HFF-Myc (cell line): Measurements from ENCODE around the gene CCDC192.
A peak's percentile ranks its signal among the peaks of the same experiment; 100 is the strongest.
"Not testable (repeated sequence)": the region's sequence is repeated elsewhere in the genome, so short reads cannot be mapped to it uniquely, and the experiment has no call there.

Experiments
- DNase-seq: peaks from one replicate; pipeline ENCODE4 v3.0.0-alpha.2; 2011; ENCODE audit warnings: low read depth; ENCODE audit errors: extremely low read depth
- H3K4me3 ChIP-seq: replicated peaks from 2 replicates; pipeline ENCODE4 v1.5.1; 2011; ENCODE audit warnings: low read depth, mild to moderate bottlenecking, control low read depth, low read length
- TF ChIP-seq, protein P1 (sequence below): IDR thresholded peaks from 2 replicates; pipeline ENCODE4 v1.5.1; 2012; ENCODE audit warnings: mild to moderate bottlenecking, low read depth, low read length, control low read depth; ENCODE audit errors: missing control alignments

The CCDC192 gene

DNA sequence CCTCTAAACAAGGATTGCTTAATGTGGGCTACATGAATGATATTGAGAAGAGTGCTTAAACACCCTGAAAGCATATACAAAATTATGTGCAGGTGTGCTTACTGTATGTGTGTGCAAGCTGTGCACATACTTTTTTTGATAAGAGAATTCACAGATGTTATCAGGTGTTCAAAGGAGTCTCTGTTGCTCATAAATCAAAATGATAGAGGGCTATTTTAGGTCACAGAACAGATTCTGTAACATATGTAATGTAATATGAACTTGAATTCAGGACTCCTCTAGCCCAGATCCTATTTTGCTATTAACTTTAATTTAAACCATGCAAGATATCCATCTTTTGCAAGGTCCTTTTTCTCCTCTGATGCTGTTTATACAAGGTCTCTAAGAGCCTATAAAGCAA is 38.2 kb downstream of the CCDC192 start:
- TF ChIP-seq, protein P1, sequence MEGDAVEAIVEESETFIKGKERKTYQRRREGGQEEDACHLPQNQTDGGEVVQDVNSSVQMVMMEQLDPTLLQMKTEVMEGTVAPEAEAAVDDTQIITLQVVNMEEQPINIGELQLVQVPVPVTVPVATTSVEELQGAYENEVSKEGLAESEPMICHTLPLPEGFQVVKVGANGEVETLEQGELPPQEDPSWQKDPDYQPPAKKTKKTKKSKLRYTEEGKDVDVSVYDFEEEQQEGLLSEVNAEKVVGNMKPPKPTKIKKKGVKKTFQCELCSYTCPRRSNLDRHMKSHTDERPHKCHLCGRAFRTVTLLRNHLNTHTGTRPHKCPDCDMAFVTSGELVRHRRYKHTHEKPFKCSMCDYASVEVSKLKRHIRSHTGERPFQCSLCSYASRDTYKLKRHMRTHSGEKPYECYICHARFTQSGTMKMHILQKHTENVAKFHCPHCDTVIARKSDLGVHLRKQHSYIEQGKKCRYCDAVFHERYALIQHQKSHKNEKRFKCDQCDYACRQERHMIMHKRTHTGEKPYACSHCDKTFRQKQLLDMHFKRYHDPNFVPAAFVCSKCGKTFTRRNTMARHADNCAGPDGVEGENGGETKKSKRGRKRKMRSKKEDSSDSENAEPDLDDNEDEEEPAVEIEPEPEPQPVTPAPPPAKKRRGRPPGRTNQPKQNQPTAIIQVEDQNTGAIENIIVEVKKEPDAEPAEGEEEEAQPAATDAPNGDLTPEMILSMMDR, result no peak
- no peak overlapping the region for H3K4me3 ChIP-seq
- no peak for DNase-seq

DNA sequence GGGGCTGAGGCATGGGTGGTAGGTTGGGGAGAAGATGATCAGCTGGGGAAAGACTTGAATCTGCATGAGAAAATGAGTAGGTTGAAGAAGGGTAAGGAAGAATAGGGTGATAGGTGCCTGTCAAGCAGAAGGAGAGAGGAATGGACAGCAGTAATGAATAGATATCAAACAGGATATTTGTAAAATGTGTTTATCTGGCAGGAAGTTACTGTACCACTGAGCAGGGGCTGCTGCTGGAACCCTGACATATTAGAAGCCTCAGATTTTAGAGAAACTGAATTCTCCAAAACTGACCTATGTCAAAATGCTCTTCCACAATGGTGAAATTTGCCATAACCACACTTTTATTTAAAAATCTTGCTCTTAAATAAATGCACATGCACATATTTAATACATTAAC is 41.0 kb downstream of the CCDC192 start:
- no peak for DNase-seq
- TF ChIP-seq, protein P1, result no peak
- H3K4me3 ChIP-seq, result no peak overlapping the region

DNA sequence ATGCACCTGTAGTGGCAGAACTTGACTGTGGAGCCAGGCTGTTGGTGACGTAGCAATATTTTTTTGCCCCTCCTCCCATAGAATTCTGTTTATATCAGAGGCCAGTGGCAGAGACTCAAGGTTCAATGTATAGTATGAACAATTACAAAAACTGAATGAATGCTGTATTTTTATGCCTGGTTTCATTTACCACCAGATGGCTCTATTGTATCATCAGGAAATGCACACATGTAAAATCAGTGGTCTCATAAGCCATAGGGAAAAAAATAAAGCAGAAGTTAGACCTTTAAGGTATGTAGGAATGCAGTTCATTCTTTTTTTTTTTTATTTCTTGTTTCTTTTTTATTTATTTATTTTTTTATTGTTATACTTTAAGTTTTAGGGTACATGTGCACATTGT is 43.6 kb downstream of the CCDC192 start:
- DNase-seq, result no peak
- TF ChIP-seq, protein P1, result peak; percentile 48
- no peak overlapping the region for H3K4me3 ChIP-seq

DNA sequence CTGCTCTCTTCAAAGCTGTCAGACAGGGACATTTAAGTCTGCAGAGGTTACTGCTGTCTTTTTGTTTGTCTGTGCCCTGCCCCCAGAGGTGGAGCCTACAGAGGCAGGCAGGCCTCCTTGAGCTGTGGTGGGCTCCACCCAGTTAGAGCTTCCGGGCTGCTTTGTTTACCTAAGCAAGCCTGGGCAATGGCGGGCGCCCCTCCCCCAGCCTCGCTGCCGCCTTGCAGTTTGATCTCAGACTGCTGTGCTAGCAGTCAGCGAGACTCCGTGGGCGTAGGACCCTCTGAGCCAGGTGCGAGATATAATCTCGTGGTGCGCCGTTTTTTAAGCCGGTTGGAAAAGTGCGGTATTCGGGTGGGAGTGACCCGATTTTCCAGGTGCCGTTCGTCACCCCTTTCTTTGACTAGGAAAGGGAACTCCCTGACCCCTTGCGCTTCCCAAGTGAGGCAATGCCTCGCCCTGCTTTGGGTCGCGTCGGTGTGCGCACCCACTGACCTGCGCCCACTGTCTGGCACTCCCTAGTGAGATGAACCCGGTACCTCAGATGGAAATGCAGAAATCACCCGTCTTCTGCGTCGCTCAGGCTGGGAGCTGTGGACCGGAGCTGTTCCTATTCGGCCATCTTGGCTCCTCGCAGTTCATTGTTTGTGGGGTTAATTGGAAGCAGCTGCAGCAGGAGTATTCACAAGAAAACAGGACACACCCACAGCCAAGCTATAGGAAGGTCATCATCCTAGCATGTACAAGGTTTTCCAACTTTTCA is 49.5 kb downstream of the CCDC192 start:
- H3K4me3 ChIP-seq, DNase-seq: not testable (repeated sequence)

DNA sequence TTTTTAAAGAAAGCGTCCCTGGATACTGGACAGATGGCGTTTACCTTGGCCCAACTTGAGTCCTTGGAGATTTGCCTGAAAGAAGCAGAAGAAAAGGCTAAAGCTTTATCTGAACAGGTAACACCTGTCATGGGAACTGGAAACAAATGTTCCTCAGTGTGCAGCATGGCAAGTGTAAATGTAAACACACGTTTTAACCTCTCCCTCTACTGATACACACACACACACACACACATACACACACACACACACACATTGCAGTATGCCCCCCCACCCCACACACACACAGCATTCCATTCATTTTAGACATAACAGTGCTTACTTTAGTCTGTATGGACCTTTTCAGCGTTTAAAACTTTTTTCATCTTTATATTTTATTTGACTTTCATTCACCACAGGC is 51.1 kb downstream of the CCDC192 start:
- no peak overlapping the region for H3K4me3 ChIP-seq
- no peak for DNase-seq
- TF ChIP-seq, protein P1, result no peak

DNA sequence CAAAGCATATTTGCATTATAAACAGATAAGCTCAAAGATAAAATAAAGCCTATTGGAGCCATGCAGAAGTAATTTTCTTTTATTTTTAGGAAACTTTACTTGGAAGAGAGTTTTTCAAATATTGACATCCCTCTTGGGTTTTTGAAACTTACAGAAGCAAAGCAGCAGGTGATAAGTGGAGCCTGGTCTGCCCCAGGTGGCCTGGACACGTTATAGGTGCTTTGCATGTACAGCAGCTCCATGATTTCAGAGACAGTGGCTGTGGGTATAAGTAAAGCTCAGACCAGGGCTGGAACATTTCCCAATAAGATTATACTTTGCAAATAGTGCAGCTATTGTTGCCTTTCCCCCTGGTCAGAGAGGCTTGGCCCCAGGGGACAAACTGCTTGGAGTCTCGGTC is 51.5 kb downstream of the CCDC192 start:
- no peak for DNase-seq
- TF ChIP-seq, protein P1, result no peak
- H3K4me3 ChIP-seq, result no peak overlapping the region

DNA sequence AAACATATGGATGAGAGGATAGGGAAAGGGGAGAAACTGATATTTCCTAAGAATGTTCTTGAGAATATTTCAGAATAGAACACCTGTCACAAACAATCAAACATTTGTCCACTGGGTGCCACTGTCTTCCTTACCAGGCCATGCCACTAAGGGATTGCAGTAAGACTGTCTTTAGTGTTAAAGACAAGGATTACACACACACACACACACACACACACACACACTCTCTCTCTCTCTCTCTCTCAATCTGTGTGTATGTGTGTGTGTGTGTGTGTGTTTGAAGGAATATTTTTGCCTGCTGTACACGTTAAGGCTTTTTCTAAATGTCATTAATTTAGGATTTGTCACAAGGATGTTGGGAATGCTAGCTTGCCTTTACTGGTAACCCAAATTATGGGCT is 54.4 kb downstream of the CCDC192 start:
- H3K4me3 ChIP-seq, result no peak overlapping the region
- peak; percentile 39 for DNase-seq
- TF ChIP-seq, protein P1, result peak; percentile 40
